GM18861 (cell line): ENCODE data around the gene STRC.
"Not testable (repeated sequence)": the region's sequence is repeated elsewhere in the genome, so short reads cannot be mapped to it uniquely, and the experiment has no call there.

Source experiments
- ATAC-seq: cut with Tn5 transposase; IDR thresholded peaks from one replicate; pipeline ENCODE4 v1.9.1; 2021; ENCODE audit not compliant: unreplicated experiment

STRC gene

DNA sequence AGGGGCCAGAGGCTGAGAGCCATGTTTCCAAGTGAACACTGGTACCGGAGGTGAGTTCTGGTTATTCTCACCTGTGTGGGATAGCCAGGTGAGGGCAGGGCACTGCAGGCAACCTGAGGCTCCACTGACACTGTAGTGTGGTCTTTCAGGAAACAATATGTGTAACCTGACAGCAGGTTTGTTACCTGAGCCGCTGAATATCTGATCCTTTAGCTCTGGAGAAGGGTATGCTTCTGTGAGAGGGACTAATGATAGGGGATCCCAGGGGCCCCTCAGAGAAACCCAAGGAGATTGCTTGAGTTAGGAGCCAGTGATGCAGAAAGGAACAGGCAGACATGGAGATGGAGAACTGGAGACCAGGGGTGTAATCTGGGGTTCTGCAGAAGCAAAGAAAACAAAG lies at the start of gene STRC:
STRC (minus strand) TSS at position 101 of the 400 bp plus-strand sequence; CDS start at position 23, 78 bp downstream.
- ATAC-seq = not testable (repeated sequence)

DNA sequence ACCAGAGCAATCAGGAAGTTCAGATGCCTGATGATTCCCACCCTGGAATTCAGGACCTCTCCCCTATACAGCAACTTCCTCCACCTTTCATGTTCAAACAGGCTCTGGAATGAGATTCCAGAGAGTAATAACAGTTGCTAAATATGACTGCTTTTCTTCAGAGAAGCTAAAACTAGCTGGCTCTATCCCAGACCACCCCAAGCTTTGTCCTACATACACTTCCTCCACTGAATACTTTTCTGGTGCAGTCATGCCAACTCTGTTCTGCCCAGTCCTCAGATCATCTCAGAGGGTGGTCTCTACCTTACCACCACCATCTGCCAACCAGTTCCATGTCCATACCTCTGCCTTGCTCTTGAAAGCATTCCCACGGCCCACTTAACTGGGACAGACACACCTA lies 47.6 kb upstream of the STRC start:
- ATAC-seq = not testable (repeated sequence)

DNA sequence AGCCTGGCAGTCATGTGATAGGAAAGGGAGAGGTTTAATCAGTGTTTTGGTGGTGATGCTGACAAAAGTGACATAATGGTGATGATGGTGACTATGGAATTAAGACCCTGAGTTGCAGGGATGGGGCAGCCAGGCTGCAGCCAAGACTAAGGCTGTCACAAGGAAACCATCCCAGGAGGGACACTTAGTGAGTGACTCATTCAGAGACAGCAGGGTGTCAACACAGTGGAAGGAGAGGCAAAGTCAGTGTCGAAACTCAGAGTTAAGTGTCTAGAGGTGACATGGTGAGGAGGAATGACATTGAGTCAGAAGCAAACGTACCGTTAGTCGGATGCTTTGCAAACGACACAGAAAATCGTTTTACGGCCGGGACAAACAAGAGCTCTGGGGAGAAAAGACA lies 44.7 kb upstream of the STRC start:
- ATAC-seq = not testable (repeated sequence)

DNA sequence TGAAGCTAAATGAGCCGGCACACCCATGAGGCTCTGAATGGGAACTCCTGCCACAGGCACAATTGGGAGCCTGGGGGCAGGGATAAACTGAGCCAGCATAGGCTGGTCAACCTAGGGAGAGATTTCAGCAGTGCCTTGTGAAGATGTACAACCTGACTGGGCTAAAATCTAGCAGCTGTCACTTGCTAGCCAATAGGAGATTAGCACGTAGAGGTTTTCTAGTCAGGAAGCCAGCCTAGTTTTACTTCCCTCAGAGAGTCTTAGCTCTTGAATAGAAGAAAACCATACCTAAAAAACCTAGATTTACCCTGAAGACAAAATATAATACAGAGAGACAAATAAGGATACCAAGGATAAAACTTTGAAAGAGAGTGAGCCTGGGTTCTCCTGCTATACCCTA lies 43.7 kb upstream of the STRC start:
- not testable (repeated sequence) for ATAC-seq

DNA sequence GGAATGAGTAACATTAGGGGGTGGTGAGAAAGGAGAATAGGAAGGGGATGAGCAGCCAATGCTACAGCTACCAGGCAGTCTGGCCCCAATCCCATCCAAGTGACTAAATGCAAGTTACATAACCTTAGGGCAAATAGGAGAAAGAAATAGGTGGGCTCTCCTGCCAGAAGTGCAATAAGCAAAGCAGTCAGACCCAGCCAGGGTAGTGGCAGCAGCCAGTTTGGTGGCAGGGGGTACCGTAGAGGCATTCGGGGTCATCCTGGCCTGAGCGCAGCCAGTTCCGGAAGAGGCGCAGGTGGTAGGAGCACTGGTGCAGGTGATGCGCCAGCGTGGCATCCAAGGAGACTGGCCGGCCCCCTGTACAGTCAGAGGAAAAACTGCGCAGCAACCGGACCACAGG lies 41.1 kb upstream of the STRC start:
- not testable (repeated sequence) for ATAC-seq

DNA sequence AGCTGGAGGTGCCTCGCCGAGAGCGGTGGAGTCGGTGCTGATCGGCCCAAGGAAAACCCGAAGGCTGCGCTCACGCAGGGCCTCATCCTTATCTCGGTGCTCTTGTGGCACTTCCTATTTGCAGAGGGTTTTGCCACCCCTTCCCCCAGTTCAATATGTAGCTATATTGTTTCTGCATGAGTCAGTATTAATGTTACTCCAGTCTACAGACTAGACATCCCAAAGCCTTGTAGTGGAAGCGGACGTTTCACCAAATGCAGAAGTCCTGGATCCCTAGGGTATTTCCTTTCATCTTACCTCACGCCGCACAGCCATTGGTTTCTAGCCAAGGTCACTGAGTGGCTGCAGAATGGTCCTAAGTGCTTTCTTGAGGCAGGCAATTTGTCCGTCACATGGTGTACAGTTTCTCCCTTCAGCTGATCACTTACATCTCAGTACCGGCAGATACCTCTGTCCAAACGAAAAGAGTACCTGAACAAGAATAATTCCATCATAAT lies 30.9 kb upstream of the STRC start:
- not testable (repeated sequence) for ATAC-seq

DNA sequence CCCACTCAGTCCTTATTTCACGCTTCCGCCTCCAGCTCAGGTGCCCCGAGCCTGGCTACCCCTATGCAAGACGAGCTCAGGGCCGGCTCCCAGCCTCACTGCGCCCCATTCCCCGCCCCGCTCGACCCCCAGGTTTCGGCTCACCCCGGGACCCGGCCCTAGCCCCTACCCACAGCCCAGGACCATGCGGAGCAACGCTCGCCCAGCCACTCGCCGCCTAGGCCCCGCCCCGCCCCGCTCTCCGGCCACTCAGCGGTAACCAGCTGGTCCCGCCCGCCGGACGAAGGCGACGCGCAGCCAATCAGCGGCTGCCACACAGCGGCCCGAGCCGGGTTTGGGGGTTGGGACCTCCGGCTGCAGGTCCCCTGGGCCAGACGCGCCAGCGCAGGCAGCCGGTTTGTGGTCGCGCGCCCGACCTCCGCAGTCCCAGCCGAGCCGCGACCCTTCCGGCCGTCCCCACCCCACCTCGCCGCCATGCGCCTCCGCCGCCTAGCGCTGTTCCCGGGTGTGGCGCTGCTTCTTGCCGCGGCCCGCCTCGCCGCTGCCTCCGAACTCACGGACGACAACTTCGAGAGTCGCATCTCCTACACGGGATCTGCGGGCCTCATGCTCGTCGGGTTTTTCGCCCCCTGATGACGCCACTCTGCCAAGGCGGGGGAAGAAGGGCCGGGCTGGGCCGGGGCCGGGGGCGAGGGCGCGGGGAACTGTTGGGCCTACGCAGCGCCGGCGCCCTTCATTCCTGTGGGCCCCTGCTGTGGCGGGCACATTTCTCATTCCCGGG lies 30.2 kb upstream of the STRC start, which contains the start of gene CATSPER2:
CATSPER2 (minus strand) TSS at position 196 of the 781 bp plus-strand sequence. CDS start 783 bp downstream, outside the sequence.
- no peak for ATAC-seq

DNA sequence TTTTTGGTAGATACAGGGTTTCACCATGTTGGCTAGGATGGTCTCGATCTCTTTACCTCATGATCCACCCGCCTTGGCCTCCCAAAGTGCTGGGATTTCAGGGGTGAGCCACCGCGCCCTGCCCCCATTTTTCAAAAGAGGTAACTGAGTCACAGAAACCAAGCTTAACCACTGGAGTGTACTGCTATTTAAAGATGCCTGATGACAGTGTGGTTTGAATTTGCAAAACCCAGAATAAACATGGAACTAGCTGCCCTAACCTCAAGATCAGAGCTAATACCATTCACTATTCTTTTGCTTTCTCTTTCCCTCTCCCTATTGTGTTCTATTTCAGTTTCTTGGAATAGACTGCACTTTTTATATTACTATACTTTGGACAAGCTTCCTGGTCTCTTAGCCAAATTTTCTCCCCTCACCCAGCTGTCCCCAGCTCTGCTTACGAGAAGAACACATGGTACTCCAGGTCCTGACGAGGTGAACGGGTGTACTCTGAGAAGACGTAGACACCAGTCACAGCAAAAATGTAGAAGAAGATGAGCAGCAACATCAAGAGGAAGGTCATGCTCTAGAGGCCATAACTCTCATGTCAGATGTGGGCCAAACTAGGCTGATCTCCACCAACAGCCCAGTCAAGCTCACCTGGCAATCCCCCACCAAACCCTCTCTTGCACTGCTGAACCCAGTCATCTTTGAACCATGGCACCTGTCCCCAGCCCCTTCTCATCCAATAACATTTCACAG lies 20.0 kb upstream of the STRC start:
- not testable (repeated sequence) for ATAC-seq

DNA sequence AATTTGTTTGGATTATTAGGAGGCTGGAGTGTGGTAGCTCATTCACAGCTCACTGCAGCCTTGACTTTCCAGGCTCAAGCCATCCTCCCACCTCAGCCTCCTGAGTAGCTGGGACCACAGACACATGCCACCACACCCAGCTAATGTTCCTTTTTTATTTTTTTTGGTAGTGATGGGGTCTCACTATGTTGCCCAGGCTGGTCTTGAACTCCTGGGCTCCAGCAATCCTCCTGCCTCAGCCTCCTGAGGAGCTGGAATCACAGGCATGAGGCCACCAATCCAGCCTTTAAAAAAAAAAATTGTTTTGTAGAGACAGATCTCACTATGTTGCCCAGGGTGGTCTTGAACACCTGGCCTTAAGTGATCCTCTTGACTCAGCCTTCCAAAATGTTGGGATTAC lies 8.3 kb upstream of the STRC start:
- ATAC-seq = not testable (repeated sequence)

DNA sequence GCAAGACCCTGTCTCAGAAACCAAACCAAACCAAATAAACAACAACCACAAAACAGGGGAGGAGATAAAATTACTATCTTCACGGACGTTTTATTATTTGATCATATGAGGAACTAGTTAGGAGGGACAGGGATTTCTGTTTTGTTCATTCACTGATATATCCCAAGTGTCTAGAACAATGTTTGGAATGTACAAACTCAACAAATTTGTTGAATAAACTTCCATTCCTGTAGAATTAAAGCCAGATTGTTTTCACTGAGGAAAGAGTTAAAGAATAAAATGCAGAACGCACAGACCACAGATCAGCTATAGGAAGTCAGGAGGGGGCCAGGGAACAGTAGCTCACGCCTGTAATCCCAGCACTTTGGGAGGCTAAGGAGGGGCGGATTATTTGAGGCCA lies 6.5 kb upstream of the STRC start:
- no peak for ATAC-seq

DNA sequence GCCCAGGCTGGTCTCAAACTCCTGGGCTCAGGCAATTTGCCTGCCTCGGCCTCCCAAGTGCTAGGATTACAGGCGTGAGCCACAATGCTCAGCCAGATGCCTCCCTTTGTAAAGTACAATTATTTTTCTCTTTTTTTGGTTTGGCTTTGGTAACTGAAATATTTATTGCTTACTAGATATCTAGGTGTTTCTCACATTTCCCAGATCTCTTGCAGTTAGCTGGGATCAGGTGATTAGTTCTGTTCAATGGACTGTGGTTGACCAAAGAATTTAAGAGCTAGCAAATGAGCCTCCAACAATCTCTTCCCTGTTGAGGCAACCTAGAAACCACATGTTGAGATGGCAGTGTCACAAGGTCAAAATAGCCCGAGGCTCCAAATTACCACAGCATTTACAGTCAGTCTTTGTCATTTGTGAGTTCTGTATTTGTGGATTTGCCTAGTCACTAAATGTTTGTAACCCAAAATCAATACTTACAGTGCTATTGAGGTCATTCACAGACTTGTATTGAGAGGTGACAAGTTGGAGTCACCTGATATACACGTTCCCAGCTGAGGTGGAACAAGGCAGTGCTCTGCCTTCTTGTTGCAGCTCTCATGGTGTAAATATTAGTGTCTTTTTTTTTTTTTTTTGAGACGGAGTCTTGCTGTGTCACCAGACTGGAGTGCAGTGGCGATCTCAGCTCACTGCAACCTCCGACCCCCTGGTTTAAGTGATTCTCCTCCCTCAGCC lies 3.6 kb upstream of the STRC start:
- not testable (repeated sequence) for ATAC-seq

DNA sequence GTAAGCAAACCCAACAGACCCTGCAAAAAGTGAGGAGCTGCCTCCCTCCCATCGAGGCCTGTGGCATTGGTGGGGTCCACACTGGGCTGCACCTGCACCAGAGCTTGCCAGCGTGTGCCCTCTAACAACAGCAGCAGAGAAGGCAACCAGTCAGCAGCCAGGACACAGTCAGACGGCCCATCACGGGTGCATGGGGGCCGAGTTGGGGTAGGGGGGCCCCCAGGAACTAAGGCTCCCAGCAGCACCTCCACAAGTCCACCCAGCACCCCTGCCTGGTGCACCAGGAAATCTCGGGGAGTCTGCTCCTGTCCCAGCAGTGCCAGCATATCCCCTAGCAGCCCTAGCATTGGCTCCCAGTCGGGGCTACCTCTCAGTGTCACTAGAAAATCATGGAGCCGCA lies 850 bp downstream of the STRC start:
- ATAC-seq = not testable (repeated sequence)

DNA sequence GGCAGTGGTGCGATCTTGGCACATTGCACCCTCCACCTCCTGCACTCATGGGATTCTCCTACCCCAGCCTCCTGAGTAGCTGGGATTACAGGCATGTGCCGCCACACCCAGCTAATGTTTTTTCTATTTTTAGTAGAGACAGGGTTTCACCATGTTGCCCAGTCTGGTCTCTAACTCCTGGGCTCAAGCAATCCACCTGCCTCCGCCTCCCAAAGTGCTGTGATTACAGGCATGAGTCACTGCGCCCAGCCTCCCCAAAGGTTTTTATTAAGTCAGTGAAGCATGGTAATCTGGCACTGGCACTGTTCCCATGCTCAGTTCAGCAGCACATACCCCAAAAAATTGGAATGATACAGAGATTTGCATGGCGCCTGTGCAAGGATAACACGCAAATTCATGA lies 16.4 kb downstream of the STRC start:
- ATAC-seq = not testable (repeated sequence)

DNA sequence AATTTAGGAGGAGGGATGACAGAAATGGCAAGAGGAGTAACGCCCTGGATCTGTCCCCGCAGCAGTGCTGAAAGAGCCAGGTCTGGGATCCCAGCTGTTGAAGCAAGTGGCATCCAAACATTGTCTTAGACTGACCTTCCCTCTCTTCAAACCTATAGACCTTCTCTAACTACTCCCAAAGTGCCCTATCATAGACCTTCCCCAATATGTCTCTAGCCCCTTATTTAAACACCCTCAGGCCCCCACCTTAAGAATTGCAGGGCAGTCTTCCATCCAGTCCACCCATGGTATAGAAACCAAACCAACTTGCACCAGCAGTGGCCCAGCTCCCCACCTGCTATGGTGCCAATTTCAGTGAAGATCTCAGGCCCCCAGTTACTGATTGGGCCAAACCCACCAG lies 18.4 kb downstream of the STRC start:
- not testable (repeated sequence) for ATAC-seq

DNA sequence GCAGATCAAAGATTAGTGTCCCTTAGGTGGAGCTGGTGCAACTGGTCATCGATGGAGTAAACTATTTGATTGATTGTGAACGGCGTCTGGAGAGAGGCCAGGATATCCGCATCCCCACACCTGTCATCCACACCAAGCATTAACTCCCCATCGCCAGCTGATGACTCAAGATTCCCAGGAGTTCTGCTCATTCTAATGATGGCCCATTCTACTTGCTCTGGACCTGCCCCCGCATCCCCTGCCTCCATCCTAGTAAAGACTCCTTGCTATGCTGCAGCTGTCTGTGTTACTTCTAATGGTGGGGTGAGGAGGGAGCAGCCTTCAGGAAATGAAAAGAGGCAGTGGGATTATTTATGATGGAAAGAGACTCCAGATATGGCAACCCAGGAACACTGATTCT lies 19.5 kb downstream of the STRC start:
- ATAC-seq = not testable (repeated sequence)

DNA sequence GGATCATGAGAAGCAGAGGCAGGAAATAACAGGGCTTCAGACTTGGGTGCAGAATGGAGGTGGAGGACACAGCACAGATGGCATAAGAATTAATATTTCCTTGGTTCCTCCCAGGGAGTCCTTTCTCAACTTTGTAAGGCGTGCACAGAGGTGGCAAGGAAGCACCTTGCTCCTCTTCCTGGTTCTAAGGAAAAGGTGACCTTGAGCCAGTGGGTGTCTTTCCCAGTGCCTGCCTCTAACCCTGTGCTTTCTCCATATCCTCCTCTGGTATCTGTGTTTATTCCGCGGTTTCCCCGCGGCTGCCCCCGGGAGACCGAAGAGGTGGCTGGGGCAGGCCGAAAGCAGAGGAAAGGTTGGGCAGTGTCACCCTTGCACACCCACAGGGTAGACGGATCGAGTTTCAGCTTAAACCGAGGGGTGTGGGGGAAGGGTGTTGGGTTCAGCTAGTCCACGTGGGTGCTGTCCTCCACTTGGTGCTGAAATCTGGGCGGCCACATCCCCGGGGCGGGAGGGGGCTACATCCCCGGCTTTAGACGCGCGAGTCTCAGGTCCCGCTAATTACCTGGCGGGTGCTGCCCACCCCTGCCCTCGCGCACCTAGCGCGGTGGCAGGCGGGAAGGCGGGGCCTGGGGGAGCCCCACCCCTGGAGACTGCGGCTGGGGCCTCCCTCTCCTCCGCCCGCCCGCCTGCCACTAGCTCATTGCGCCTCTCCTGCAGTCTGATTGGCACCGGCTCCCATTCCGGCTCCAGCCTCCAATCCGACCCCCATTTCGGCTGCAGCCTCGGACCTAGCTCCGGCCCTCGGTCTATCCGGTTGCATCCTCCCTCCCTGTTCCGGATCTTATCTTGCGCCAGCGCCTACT lies 25.0 kb downstream of the STRC start, which contains the start of gene CKMT1B:
CKMT1B (plus strand) TSS at position 700 of the 863 bp plus-strand sequence. CDS start 192 bp downstream, outside the sequence.
- ATAC-seq = not testable (repeated sequence)

DNA sequence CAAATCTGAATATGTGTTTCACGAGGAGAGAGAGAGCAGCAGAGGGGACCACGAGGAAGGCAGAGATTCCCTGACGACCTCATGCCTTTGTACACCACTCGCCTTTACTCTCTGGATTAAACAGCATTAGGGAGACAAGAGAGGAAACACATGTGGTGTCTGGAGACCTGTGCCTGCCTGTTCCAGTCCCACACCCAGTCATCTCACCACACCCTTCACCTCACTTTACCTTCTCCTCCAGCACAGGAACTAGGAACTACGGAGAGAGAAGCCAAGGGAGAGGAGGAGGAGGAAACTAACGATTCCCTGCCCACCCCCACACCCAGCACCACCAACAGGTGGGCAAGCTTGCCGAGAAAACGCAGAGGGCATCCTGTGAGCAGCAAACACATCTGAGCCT lies 25.8 kb downstream of the STRC start:
- not testable (repeated sequence) for ATAC-seq

DNA sequence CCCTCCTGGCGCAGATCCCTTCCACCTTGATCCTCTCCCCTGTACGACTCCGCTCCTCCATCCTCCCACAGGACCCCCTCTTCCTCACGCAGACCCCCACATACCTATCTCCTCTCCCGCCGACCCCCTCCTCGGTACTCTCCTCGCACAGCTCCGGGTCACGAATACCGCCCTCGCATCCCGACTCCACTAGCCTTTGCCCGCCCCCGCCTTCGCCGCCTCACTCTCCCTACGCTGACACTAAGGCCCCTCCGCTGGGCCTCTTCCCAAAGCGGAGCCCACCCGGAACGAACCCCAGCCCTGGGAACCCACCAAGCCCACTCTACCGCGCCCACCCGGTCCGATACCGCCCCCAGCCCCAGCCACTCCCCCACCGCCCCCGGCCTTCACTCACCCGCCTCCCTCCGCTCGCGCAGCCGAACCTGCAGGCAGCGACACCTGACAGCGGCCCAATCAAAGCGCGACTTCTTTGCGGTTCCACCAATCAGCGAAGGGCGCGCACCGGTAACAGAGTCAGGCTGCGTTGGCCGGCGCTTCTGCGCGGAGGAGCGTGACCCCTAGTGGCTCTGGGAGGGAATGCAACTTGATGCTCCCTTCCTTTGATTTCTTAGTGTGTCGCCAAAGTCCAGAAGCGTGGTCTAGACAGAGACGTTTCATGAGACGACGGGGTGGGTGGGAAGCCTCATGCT lies 28.7 kb downstream of the STRC start, which contains the start of gene PPIP5K1:
PPIP5K1 (minus strand) TSS at position 431 of the 689 bp plus-strand sequence. CDS start 5,704 bp downstream, outside the sequence.
- ATAC-seq = peak; percentile 91

DNA sequence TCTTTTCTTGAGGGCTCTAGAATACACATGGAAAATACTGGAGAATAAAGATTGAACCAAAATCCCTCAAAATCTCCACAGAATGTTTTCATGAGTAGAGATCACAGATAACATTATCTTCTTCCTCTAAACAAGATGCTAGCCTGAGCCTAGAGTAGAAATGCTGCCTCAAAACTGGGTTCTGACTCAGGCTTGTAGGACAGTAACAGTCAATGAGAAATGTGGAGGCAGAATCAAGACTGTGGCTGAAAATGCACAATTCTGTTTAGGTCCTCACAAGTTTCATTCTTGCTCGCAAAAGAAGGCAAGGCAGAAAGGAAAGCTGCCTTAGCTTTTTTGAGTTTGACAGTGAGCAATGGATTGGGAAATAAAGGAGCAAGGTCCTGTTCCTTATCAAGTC lies 44.0 kb downstream of the STRC start:
- not testable (repeated sequence) for ATAC-seq
